ENCODE measurements around the gene CPM.

DNA sequence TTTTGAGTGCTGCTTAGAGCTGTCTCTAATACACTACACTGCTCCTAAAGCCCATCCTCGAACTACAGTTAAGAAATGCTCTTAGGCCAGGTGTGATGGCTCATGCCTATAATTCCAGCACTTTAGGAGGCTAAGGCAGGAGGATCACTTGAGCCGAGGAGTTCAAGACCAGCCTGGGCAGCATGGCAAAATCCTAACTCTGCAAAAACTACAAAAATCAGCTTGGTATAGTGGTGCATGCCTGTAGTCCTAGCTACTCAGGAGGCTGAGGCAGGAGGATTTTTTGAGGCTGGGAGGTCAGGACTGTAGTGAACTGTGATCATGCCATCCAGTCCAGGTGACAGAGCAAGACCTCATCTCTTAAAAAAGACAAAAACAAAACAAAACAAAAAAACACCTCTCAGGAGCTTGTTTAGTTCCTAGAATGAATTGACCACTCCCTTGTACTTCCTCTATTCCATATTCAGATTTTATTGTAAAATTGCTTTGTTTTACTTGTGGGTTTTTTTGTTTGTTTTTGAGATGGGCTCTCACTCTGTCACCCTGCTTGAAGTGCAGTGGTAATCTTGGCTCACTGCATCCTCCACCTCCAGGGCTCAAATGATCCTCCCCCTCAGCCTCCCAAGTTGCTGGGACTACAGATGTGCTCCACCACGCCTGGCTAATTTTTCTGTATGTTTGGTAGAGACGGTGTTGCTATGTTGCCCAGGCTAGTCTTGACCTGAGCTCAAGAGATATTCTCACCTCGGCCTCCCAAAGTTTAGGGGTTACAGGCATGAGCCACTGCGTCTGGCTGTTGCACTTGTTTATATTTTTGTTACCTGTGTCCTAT is 111.4 kb downstream of the CPM start:
- TF ChIP-seq EP300 (IDR thresholded peaks at IDR 0.05) (no peak), CTCF (IDR thresholded peaks at IDR 0.05) (no peak)
